Measurements from ENCODE around the gene NOP14.

The NOP14 gene

DNA sequence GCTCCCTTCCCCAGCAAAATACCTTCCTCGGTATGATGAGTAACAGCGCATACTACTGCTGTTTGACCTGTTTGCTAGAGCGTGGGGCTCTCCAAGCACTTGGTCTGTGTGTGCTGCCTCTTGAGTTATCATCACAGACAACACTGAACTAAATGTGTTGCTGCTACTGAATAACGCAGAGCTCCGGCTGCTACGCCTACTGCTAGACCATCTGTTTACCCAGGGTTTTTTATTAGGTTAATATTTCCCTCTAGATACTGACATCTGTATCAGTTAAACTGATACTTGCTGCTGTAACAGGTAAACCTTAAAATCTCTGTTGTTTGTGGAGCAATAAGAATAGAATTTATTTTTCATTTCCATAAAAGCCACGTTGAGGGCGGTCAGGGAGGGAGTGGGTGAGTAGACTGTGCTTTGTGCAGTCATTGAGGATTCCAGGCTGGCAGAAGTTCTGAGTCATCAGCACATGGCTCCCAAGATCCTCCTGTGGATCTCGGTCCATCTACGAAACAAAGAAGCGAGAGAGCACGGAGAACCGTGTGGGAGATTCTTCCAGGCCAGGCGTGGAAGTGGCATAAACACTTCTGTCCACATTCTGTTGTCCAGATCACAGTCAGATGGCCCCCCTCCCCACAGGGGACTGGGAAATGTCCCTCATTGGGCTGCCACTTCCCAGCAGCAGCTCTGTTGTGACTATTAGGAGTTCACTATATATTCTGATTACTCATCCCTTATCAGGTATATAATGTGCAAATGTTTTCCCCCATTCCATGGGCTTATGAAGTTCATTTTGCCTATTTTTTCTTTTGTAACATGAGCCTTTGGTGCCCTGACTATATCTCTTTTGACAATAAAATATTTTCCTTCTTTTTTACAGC is 14.2 kb upstream of the NOP14 start (continued):
- TF ChIP-seq, protein P1, sequence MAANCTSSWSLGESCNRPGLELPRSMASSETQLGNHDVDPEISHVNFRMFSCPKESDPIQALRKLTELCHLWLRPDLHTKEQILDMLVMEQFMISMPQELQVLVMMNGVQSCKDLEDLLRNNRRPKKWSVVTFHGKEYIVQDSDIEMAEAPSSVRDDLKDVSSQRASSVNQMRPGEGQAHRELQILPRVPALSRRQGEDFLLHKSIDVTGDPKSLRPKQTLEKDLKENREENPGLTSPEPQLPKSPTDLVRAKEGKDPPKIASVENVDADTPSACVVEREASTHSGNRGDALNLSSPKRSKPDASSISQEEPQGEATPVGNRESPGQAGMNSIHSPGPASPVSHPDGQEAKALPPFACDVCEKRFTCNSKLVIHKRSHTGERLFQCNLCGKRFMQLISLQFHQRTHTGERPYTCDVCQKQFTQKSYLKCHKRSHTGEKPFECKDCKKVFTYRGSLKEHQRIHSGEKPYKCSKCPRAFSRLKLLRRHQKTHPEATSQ (tag by site-specific recombination; IDR thresholded peaks at IDR 0.05) = no peak
- TF ChIP-seq ZNF169 (tag by site-specific recombination; IDR thresholded peaks at IDR 0.05) = no peak

DNA sequence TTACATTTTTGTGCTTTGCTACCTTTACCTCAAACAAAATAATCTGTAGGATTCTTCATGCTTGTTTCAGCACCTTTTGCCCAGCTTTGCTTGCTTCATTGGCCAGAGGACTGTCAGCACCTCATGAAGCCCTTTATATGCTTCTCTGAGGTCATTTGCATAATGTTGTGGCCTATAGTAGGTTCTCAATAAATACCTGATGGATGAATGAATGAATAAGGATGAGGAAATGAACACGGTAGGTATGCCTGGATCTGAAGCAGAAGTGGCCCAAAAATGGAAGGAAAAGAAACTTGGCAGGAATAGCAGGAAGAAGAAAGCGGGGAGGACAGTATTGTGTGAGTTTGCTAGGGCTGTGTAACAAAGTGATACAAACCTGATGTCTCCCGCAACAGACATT is 8.1 kb upstream of the NOP14 start:
- CTCF ChIA-PET = no interaction called here
- Histone ChIP-seq H3K27ac (ENCODE audit: extremely low read depth, low read depth, low read length) (no peak overlapping the region), H3K36me3 (ENCODE audit: control insufficient read depth in 2 of 2, insufficient read depth in 1 of 2, low read length in 2 of 2) (no peaks in the 10 kb centered on the region), H3K4me3 (ENCODE audit: low read depth, low read length) (no peak overlapping the region), H3K4me1 (ENCODE audit: control insufficient read depth, insufficient read depth, low read length) (no peaks in the 10 kb centered on the region), H3K9me3 (ENCODE audit: control insufficient read depth, insufficient read depth, low read depth, low read length) (no peaks in the 10 kb centered on the region)
- POLR2A ChIA-PET = no interaction called here
- TF ChIP-seq ZFHX2 (tag by site-specific recombination; conservative IDR thresholded peaks at IDR 0.05) (no peak), ZNF664 (tag by site-specific recombination; IDR thresholded peaks at IDR 0.05) (peak; percentile 91)

DNA sequence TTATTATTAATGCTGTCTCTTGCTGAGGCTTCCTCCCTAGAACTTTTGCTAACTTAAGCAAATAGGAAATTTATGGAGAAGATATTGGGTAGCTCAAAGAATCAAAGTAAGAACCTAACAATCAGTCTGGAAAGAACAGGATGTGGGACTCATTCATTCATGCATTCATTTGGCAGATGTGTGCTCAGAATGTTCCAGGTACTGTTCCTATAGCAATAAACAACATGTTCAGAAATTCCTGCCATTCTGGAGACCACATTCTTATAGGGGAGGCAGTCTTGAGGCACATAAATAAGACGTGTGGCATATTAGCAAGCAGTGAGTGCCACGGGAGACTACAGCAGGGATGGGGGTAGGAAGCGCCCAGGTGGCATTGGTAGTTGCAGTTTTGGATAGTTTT is 5.2 kb upstream of the NOP14 start:
- TF ChIP-seq, protein P2, sequence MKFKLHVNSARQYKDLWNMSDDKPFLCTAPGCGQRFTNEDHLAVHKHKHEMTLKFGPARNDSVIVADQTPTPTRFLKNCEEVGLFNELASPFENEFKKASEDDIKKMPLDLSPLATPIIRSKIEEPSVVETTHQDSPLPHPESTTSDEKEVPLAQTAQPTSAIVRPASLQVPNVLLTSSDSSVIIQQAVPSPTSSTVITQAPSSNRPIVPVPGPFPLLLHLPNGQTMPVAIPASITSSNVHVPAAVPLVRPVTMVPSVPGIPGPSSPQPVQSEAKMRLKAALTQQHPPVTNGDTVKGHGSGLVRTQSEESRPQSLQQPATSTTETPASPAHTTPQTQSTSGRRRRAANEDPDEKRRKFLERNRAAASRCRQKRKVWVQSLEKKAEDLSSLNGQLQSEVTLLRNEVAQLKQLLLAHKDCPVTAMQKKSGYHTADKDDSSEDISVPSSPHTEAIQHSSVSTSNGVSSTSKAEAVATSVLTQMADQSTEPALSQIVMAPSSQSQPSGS (tag by site-specific recombination; IDR thresholded peaks at IDR 0.05; ENCODE audit: low read depth) = no peak
- no peak for TF ChIP-seq ZNF677 (tag by site-specific recombination; IDR thresholded peaks at IDR 0.05)
- TF ChIP-seq ZNF624 (tag by site-specific recombination; IDR thresholded peaks at IDR 0.05) = no peak
- TF ChIP-seq ZNF202 (tag by site-specific recombination; IDR thresholded peaks at IDR 0.05; ENCODE audit: borderline replicate concordance) = no peak
- TF ChIP-seq ZNF76 (tag by site-specific recombination; IDR thresholded peaks at IDR 0.05; ENCODE audit: borderline replicate concordance, low read depth) = no peak
- TF ChIP-seq, protein P3, sequence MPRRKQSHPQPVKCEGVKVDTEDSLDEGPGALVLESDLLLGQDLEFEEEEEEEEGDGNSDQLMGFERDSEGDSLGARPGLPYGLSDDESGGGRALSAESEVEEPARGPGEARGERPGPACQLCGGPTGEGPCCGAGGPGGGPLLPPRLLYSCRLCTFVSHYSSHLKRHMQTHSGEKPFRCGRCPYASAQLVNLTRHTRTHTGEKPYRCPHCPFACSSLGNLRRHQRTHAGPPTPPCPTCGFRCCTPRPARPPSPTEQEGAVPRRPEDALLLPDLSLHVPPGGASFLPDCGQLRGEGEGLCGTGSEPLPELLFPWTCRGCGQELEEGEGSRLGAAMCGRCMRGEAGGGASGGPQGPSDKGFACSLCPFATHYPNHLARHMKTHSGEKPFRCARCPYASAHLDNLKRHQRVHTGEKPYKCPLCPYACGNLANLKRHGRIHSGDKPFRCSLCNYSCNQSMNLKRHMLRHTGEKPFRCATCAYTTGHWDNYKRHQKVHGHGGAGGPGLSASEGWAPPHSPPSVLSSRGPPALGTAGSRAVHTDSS (tag by site-specific recombination; IDR thresholded peaks at IDR 0.05) = no peak
- TF ChIP-seq ZNF175 (tag by site-specific recombination; IDR thresholded peaks at IDR 0.05) = no peak
- TF ChIP-seq ZNF596 (tag by site-specific recombination; IDR thresholded peaks at IDR 0.05) = no peak
- TF ChIP-seq, protein P4, sequence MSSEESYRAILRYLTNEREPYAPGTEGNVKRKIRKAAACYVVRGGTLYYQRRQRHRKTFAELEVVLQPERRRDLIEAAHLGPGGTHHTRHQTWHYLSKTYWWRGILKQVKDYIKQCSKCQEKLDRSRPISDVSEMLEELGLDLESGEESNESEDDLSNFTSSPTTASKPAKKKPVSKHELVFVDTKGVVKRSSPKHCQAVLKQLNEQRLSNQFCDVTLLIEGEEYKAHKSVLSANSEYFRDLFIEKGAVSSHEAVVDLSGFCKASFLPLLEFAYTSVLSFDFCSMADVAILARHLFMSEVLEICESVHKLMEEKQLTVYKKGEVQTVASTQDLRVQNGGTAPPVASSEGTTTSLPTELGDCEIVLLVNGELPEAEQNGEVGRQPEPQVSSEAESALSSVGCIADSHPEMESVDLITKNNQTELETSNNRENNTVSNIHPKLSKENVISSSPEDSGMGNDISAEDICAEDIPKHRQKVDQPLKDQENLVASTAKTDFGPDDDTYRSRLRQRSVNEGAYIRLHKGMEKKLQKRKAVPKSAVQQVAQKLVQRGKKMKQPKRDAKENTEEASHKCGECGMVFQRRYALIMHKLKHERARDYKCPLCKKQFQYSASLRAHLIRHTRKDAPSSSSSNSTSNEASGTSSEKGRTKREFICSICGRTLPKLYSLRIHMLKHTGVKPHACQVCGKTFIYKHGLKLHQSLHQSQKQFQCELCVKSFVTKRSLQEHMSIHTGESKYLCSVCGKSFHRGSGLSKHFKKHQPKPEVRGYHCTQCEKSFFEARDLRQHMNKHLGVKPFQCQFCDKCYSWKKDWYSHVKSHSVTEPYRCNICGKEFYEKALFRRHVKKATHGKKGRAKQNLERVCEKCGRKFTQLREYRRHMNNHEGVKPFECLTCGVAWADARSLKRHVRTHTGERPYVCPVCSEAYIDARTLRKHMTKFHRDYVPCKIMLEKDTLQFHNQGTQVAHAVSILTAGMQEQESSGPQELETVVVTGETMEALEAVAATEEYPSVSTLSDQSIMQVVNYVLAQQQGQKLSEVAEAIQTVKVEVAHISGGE (tag by site-specific recombination; conservative IDR thresholded peaks at IDR 0.05; ENCODE audit: low read depth) = no peak
- TF ChIP-seq KLF16 (tag by site-specific recombination; IDR thresholded peaks at IDR 0.05) = no peak
- TF ChIP-seq ZBTB20 (tag by site-specific recombination; IDR thresholded peaks at IDR 0.05) = no peak
- no peak for TF ChIP-seq ZNF473 (tag by site-specific recombination; IDR thresholded peaks at IDR 0.05)
- TF ChIP-seq HOXC10 (CRISPR knock-in tag; IDR thresholded peaks at IDR 0.05) = no peak
- TF ChIP-seq ZNF266 (tag by site-specific recombination; IDR thresholded peaks at IDR 0.05; ENCODE audit: low read depth) = no peak
- no peak for TF ChIP-seq MYNN (tag by site-specific recombination; IDR thresholded peaks at IDR 0.05; ENCODE audit: borderline replicate concordance)
- no peak for TF ChIP-seq ZSCAN16 (tag by site-specific recombination; IDR thresholded peaks at IDR 0.05)
- TF ChIP-seq ZNF837 (tag by site-specific recombination; IDR thresholded peaks at IDR 0.05) = no peak
- H3K9me3 ChIP-seq (ENCODE audit: control insufficient read depth, insufficient read depth, low read depth, low read length) = no peaks in the 10 kb centered on the region
- H3K27ac ChIP-seq (ENCODE audit: extremely low read depth, low read depth, low read length) = no peak overlapping the region
- ChIA-PET POLR2A (no interaction called here), CTCF (interaction anchor here (2.0 kb wide), 1 partner anchor 9 kb away, joined by 13 read pairs; no protein-coding TSS in a partner anchor)
- H3K4me3 ChIP-seq (ENCODE audit: low read depth, low read length) = no peak overlapping the region
- no peaks in the 10 kb centered on the region for H3K4me1 ChIP-seq (ENCODE audit: control insufficient read depth, insufficient read depth, low read length)
- peaks cover 0 to 7% of the 10 kb centered on the region in 2 experiments; a peak in 1 of 3 replicates for H3K36me3 ChIP-seq (ENCODE audit: control insufficient read depth in 2 of 2, insufficient read depth in 1 of 2, low read length in 2 of 2)

Data from HEK293 (cell line).